Measurements from ENCODE around the gene FREM3. TPM values are rescaled to one million over a fixed set of nuclear protein-coding genes. Genes with fewer than 3 reads are reported as not detected.
"Not testable (repeated sequence)": the region's sequence is repeated elsewhere in the genome, so short reads cannot be mapped to it uniquely, and the experiment has no call there.

The FREM3 gene
- polyA plus RNA-seq, 1 of the 3 experiments (the other 2 are of a cell fraction): 0.03 TPM

DNA sequence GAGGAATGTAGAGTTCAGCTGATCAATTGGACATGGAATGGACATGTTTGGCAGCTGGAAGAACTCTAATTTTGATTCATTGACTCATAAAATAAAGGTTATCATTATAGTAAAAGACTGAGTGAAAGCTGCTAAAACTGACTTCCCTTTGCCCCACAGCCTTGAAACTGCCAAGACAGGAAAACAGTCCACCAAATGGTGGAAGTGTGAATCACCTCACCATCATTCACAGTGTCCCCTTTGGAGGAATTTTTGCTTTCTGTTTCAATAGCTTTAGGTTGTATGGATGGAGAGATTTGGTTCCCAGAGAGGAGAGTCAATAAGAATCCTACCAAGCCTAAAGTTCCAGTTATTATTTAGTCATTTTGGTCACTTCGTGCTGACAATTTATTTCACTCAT is 20.8 kb upstream of the FREM3 start:
- Histone ChIP-seq H3K27ac (ENCODE audit: low read depth in 2 of 2, low read length in 1 of 2) (no peak overlapping the region; a peak in 1 of 4 replicates), H3K36me3 (replicated peaks in 1 of 2; ENCODE audit: control insufficient read depth in 1 of 2, insufficient read depth in 2 of 2, low read length in 1 of 2) (no peaks in the 10 kb centered on the region), H3K79me2 (ENCODE audit: insufficient read depth) (no peaks in the 10 kb centered on the region), H3K9me3 (no peaks in the 10 kb centered on the region), H3K9ac (no peak overlapping the region), H4K20me1 (ENCODE audit: insufficient read depth) (no peaks in the 10 kb centered on the region), H3K9me2 (no peaks in the 10 kb centered on the region), H3F3A (replicated peaks; ENCODE audit: insufficient read depth) (peaks cover under 1% of the 10 kb centered on the region), H3K4me3 (ENCODE audit: low read depth in 2 of 2, low read length in 1 of 2) (no peak overlapping the region), H2AFZ (ENCODE audit: low read depth) (peak overlapping the region; percentile 63; the same call in 1 of the 2 replicates), H3K27me3 (ENCODE audit: insufficient read depth) (no peaks in the 10 kb centered on the region), H3K4me1 (ENCODE audit: control insufficient read depth in 1 of 2, insufficient read depth in 2 of 2, low read depth in 1 of 2, low read length in 1 of 2) (no peaks in the 10 kb centered on the region), H3K4me2 (peak overlapping the region; percentile 10; the same call in 1 of the 2 replicates)
- WGBS (ENCODE audit: low lambda C conversion rate): 13% methylated on average over 1 of the region's 1 CpG
- POLR2A ChIA-PET: no interaction called here
- DNase-seq: no peak
- TF ChIP-seq, protein P1, sequence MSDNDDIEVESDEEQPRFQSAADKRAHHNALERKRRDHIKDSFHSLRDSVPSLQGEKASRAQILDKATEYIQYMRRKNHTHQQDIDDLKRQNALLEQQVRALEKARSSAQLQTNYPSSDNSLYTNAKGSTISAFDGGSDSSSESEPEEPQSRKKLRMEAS (IDR thresholded peaks at IDR 0.05; ENCODE audit: low read depth): no peak
- TF ChIP-seq GABPA (IDR thresholded peaks at IDR 0.05; ENCODE audit: low read depth) (no peak), JUND (IDR thresholded peaks at IDR 0.05) (no peak), POLR2AphosphoS5 (IDR thresholded peaks at IDR 0.05; ENCODE audit: low read depth, low read length) (no peak), SMC3 (IDR thresholded peaks at IDR 0.05; ENCODE audit: low read depth, low read length) (no peak), RFX5 (IDR thresholded peaks at IDR 0.05; ENCODE audit: low read length) (no peak)
- TF ChIP-seq, protein P2, sequence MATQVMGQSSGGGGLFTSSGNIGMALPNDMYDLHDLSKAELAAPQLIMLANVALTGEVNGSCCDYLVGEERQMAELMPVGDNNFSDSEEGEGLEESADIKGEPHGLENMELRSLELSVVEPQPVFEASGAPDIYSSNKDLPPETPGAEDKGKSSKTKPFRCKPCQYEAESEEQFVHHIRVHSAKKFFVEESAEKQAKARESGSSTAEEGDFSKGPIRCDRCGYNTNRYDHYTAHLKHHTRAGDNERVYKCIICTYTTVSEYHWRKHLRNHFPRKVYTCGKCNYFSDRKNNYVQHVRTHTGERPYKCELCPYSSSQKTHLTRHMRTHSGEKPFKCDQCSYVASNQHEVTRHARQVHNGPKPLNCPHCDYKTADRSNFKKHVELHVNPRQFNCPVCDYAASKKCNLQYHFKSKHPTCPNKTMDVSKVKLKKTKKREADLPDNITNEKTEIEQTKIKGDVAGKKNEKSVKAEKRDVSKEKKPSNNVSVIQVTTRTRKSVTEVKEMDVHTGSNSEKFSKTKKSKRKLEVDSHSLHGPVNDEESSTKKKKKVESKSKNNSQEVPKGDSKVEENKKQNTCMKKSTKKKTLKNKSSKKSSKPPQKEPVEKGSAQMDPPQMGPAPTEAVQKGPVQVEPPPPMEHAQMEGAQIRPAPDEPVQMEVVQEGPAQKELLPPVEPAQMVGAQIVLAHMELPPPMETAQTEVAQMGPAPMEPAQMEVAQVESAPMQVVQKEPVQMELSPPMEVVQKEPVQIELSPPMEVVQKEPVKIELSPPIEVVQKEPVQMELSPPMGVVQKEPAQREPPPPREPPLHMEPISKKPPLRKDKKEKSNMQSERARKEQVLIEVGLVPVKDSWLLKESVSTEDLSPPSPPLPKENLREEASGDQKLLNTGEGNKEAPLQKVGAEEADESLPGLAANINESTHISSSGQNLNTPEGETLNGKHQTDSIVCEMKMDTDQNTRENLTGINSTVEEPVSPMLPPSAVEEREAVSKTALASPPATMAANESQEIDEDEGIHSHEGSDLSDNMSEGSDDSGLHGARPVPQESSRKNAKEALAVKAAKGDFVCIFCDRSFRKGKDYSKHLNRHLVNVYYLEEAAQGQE (IDR thresholded peaks at IDR 0.05; ENCODE audit: low read depth, low read length): no peak
- TF ChIP-seq, protein P3, sequence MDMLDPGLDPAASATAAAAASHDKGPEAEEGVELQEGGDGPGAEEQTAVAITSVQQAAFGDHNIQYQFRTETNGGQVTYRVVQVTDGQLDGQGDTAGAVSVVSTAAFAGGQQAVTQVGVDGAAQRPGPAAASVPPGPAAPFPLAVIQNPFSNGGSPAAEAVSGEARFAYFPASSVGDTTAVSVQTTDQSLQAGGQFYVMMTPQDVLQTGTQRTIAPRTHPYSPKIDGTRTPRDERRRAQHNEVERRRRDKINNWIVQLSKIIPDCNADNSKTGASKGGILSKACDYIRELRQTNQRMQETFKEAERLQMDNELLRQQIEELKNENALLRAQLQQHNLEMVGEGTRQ (IDR thresholded peaks at IDR 0.05; ENCODE audit: borderline replicate concordance, low read depth, low read length): no peak
- TF ChIP-seq, protein P4, sequence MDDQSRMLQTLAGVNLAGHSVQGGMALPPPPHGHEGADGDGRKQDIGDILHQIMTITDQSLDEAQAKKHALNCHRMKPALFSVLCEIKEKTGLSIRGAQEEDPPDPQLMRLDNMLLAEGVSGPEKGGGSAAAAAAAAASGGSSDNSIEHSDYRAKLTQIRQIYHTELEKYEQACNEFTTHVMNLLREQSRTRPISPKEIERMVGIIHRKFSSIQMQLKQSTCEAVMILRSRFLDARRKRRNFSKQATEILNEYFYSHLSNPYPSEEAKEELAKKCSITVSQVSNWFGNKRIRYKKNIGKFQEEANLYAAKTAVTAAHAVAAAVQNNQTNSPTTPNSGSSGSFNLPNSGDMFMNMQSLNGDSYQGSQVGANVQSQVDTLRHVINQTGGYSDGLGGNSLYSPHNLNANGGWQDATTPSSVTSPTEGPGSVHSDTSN (IDR thresholded peaks at IDR 0.05): no peak
- CTCF ChIA-PET: no interaction called here

DNA sequence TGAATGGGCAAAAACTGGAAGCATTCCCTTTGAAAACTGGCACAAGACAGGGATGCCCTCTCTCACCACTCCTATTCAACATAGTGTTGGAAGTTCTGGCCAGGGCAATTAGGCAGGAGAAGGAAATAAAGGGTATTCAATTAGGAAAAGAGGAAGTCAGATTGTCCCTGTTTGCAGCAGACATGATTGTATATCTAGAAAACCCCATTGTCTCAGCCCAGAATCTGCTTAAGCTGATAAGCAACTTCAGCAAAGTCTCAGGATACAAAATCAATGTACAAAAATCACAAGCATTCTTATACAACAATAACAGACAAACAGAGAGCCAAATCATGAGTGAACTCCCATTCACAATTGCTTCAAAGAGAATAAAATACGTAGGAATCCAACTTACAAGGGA is 18.3 kb upstream of the FREM3 start:
- H2AFZ ChIP-seq (ENCODE audit: low read depth); H4K20me1 ChIP-seq (ENCODE audit: insufficient read depth); H3K27ac ChIP-seq (ENCODE audit: low read depth in 2 of 2, low read length in 1 of 2); H3K9me3 ChIP-seq; H3K4me1 ChIP-seq (ENCODE audit: control insufficient read depth in 1 of 2, insufficient read depth in 2 of 2, low read depth in 1 of 2, low read length in 1 of 2); H3K27me3 ChIP-seq (ENCODE audit: insufficient read depth); H3F3A ChIP-seq (replicated peaks; ENCODE audit: insufficient read depth); H3K4me3 ChIP-seq (ENCODE audit: low read depth in 2 of 2, low read length in 1 of 2); H3K36me3 ChIP-seq (replicated peaks in 1 of 2; ENCODE audit: control insufficient read depth in 1 of 2, insufficient read depth in 2 of 2, low read length in 1 of 2); POLR2A ChIA-PET; H3K9me2 ChIP-seq; H3K9ac ChIP-seq; CTCF ChIA-PET; H3K79me2 ChIP-seq (ENCODE audit: insufficient read depth); H3K4me2 ChIP-seq; DNase-seq: not testable (repeated sequence)
- no CpG with 5 or more reads among the region's 1 CpG for WGBS (ENCODE audit: low lambda C conversion rate)

Measured in SK-N-SH (cell line).